BJ (cell line): ENCODE results near the gene CNTN1. TPM values are rescaled to one million over a fixed set of nuclear protein-coding genes. Genes with fewer than 3 reads are reported as not detected.
"Not testable (repeated sequence)": the region's sequence is repeated elsewhere in the genome, so short reads cannot be mapped to it uniquely, and the experiment has no call there.

Experiments used
- CTCF ChIA-PET: fragments of 350-600 bp; formaldehyde crosslinking; extraction: SDS; loops from one replicate; lab custom pipeline; 2021; ENCODE audit warnings: antibody characterized with exemption, inconsistent platforms; lab: Yijun Ruan, JAX
- POLR2A ChIA-PET: fragments of 300-600 bp; sonication (Branson Sonifier 250); formaldehyde crosslinking; extraction: SDS; loops from one replicate; lab custom pipeline; 2021; ENCODE audit warnings: antibody characterized with exemption; lab: Charles Lee
- DNase-seq: peaks from one replicate; pipeline ENCODE4 v3.0.0-alpha.2; 2011; ENCODE audit warnings: low read depth
- H3K27me3 ChIP-seq: 2 replicates; pipeline ENCODE4 v1.6.0; 2011; ENCODE audit warnings: low read length; ENCODE audit not compliant: control insufficient read depth, insufficient read depth
- H3K36me3 ChIP-seq: 2 replicates; pipeline ENCODE4 v1.5.1; 2011; ENCODE audit warnings: low read length; ENCODE audit not compliant: control insufficient read depth, insufficient read depth
- H3K4me3 ChIP-seq: 2 replicates; pipeline ENCODE4 v1.5.1; 2011; ENCODE audit warnings: low read depth, mild to moderate bottlenecking, control low read depth, low read length
- CTCF ChIP-seq: IDR thresholded peaks from 2 replicates; pipeline ENCODE4 v1.5.1; 2011; ENCODE audit warnings: low read depth, mild to moderate bottlenecking, control low read depth, inconsistent platforms, low read length, moderate library complexity; ENCODE audit not compliant: insufficient read depth
- polyA plus RNA-seq: library from polyadenylated mRNA; depleted of rRNA; stranded (reverse); fragments of >200 nt; gene quantifications from 2 replicates; pipeline ENCODE4 v1.2.3, GENCODE V29; 2011

The CNTN1 gene
- polyA plus RNA-seq, 1 experiment, result 0.40 TPM

- Histone ChIP-seq H3K36me3 (no peaks in the 10 kb centered on the region), H3K4me3 (no peak overlapping the region), H3K27me3 (no peaks in the 10 kb centered on the region)
- no peak for TF ChIP-seq CTCF
- CTCF ChIA-PET, result no interaction called here
- POLR2A ChIA-PET, result no interaction called here
- no peak for DNase-seq
Measured at GRCh38 chr12:41074473-41074769, 382.2 kb downstream of the CNTN1 start.

DNA sequence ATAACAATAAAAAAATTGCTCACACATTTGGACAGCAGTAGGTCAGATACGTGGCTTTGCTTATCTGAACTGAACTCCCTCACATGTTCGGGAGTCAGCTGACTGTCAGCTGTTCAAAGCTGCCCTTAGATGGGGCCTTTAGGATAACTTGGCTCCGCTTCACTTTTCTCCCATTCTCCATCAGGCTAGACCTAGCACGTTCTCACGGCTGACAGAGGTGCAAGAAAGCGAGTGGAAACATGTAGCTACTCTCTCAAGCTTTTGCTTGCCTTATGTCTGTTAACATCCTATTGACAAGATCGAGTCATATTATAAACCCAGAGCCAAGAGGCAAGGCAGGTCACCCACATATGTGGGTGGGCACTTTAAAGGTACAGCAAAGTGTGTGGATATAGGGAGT is 383.9 kb downstream of the CNTN1 start:
- TF ChIP-seq CTCF, result no peak
- POLR2A ChIA-PET, result no interaction called here
- Histone ChIP-seq H3K27me3 (no peaks in the 10 kb centered on the region), H3K36me3 (no peaks in the 10 kb centered on the region), H3K4me3 (no peak overlapping the region)
- CTCF ChIA-PET, result no interaction called here
- no peak for DNase-seq

- DNase-seq, H3K36me3 ChIP-seq, H3K4me3 ChIP-seq, H3K27me3 ChIP-seq, CTCF ChIA-PET, POLR2A ChIA-PET: not testable (repeated sequence)
Measured at GRCh38 chr12:41081241-41081640, 389.0 kb downstream of the CNTN1 start.

DNA sequence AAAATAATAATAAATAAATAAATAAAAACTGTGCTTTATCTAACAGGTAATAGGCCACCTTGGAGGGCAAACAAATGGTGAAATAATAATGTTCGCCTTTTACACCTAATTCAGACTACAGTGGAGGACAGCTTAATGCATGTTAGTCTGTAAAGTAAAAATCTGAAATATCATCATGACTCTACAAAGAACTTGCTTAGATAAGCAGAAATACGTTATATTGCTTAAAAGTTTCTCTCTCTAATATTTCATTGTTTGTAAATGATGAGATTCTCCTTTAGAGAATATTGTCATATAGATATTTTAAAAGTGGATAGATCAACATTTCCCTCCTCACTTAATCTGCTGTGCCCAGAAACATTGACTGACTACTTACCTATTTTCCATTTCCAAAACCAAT is 397.2 kb downstream of the CNTN1 start:
- Histone ChIP-seq H3K4me3 (no peak overlapping the region), H3K36me3 (no peaks in the 10 kb centered on the region), H3K27me3 (no peaks in the 10 kb centered on the region)
- POLR2A ChIA-PET, result no interaction called here
- DNase-seq, result no peak
- no peak for TF ChIP-seq CTCF
- CTCF ChIA-PET, result no interaction called here

DNA sequence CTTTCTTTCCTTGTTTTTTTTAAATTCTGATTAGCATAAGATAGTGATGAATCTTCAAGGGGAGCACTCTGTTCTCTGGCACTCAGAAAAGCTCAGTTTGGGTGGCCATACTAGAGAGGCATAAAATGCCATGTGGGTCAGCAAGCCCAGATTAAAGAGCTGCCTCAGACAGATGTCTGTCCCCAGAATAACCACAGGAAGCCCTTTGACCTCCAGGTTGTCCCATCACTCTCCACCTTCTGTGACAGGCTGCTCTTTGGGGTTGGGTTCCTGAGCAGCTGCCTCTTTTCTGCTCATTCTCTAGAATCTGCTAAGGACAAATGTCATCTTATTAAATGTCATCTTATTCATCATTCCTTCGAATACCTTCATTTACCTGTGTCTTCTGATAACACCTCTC is 399.9 kb downstream of the CNTN1 start:
- no peak overlapping the region for H3K4me3 ChIP-seq
- no peak for DNase-seq
- ChIA-PET POLR2A (no interaction called here), CTCF (no interaction called here)
- H3K27me3 ChIP-seq, result no peaks in the 10 kb centered on the region
- no peak for TF ChIP-seq CTCF
- H3K36me3 ChIP-seq, result no peaks in the 10 kb centered on the region

- no peaks in the 10 kb centered on the region for H3K36me3 ChIP-seq
- TF ChIP-seq CTCF, result no peak
- ChIA-PET POLR2A (no interaction called here), CTCF (no interaction called here)
- no peak for DNase-seq
- H3K27me3 ChIP-seq, result no peaks in the 10 kb centered on the region
- H3K4me3 ChIP-seq, result no peak overlapping the region
Measured at GRCh38 chr12:41096797-41097196, 404.6 kb downstream of the CNTN1 start.
